Smooth muscle cell of the brain vasculature (primary cell): ENCODE results near the gene PRDM15.

Experiments used
- DNase-seq: peaks from one replicate; pipeline ENCODE4 v3.0.0-alpha.2; 2012; ENCODE audit warnings: low read depth, low spot score

The PRDM15 gene

DNA sequence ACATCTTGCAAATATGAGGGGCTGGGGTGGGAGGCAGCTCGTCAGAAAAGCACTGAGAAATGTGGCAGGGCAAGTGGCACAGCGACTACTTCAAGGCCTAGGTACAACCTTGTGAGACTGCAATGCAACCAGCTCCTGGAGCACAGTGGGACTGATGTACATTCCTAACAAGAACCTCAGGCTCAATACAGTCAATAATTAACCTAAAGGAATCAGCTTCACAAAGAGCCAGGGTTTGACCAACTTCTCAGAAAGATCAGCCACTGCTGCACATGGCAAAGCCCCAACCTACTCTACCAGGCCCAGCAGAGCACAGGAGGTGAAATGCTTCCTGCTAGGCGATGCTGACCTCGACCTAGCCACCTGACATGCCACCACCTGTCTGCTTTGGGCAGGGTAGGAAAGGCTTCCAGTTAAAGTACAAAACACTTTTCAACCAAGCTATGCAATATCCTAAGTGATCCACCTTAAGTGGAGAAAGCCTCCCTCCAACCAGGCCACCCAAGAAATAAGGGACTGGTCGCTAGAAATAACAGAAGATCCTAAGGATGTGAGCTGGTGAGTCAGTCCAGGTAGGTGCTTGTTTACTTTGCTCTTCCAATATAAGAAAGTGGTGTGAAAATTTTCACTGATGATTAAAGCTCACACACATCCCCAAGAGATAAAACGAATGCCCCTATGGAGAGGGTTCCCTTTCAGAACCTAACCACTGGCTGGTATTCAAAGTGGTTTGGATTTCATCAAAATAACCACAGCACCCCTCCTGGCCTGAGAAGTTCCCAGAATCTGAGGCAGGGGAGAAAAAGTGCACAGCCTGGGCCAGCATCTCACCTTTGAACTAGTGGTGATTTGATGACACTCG lies 114.4 kb downstream of the PRDM15 start:
- no peak for DNase-seq

DNA sequence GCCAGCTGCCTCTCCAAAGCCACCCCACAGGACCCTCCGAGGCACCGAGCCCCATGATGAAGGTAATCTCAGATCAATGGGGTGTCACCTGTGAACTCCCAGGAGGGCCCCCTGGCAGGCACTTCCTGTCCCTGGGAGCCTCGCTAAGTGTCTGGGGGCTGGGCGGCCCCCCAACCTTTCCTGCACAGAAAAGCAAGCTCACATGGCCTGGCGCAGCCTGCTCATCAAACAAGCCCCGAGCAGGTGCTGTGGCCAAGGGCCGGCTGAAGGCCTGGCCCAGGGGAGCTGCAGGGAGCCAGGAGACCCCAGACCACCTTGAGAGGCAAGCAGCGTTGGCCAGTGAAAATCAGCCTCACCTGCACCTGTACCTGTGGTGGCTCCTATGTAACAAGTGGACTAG lies 115.1 kb downstream of the PRDM15 start:
- DNase-seq = no peak

DNA sequence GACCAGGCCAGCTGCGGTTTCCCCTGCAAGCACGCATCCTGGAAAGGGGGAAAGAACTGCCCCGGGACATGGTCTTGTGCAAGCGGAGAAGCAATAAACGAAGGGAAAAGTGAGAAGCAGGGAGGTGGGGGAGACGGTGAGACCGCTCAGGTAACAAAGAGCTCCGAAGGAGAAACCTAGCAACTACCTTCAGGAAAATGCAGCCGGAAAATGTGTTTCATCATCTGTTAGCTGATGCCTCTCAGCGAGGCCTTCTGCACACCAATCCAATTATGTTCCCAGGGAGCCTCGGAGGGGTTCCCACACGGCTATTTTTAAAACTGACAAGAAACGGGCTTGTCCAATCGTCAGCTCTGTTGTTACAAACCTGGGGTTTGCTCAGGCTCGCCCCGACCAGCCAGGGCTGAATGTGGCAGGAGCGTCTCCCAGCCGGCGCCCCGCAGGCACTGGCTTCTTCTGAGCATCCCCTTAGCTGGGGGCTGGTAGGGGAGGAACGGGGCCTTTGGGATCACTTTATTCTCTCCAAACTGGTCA lies 115.7 kb downstream of the PRDM15 start:
- no peak for DNase-seq

DNA sequence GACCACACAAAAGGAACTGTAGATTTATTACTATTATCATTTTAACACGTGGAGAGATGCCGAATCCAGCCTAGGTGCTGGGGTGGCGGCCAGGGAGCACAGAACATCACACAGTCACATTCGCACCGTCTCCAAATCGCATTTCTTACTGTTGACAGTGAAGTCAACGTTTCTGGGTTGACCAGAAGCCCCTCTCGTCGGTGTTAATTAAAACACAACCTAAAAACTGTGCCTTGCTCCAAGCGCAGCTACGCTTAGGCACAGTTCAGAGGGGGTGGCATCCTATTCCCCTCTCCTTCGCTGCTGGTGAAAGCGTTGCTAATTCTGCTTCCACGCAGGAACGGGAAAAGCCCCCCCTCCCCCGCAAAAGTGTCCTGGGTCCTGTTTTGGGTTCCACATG lies 116.4 kb downstream of the PRDM15 start:
- no peak for DNase-seq

DNA sequence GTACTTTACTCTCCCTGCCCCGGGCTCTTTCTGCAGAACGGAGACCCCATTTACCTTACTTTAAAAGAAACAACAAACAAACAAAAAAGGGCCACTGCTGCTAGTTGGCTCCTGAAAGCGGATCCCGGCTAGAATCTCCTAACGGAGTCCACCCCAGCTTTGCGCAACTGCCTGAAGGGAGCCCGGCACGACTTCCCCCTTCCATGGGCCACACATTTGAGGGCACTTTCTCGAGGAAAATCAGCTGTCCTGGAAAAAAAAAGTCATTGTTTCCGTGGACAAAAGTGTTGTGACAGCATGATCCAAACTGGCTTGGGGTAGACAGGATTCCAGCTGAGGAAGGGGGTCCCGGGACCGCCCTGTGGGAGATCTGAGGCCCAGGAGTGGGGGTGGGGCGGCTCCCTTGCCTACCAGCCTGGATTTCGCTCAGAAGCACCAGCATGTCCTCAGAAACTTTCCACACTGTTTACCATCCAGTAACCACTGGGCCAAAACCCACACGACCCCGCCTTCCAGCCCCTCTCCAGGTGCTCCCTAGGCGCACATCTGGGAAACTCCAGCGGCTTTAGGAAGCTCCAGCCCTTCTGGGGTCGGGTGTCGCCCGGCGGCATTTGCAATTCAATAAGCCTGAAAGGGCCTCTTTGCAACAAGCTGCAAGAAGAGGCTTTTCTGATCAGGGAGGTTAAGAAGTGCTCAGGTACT lies 117.1 kb downstream of the PRDM15 start:
- DNase-seq = no peak

DNA sequence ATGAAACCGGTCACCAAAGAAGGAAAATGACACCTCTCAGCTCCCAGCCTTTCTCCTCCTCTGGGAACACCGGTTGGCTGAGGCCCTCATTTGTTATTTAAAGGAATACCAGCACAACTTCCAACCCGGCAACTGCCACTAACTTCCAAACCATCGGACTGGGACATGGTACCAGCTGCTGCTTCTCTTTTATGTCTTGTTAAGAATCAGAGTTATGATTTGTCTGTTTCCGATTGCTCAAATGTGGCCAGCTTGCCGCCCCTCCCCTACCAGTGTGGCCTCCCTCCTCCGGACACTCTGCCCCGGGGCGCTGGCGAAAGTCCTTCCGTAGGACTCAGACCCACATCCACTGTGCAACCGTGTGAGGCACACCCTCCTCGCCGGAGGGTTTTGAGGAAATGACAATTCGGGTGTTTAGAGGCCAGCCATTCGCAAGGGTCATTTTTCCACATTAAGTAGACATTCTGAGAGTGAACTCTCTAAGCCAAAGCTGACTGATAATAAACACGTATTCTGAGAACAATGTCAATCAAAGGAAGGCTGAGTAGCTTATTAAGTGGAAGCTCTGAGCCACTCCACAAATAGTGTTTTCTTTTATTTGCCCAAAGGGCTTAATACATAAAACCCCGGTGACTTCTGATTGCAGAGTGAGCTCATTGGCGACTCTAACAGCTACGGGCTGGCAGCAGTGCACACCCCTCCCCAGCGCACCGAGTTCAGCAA lies 117.8 kb downstream of the PRDM15 start:
- DNase-seq = no peak

DNA sequence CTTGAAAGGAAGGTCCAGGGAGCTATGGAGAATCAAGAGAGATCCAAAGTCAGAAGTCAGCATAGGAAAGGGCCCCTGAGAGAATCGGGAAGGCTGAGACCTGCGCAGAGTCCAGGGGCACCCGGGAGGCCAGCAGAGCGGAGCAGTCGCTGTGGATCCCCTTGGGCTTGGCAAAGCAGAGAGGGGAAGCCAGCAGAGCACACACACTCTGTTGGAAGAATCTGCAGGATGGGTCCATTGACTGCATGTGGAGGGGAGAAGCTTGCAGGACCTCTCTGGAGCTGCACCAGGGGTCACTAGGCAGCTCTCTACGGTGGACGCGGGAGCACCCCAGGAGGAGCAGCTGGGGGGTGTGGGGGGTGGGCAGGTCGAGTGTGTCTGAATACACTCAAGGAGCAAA lies 118.7 kb downstream of the PRDM15 start:
- DNase-seq = no peak

DNA sequence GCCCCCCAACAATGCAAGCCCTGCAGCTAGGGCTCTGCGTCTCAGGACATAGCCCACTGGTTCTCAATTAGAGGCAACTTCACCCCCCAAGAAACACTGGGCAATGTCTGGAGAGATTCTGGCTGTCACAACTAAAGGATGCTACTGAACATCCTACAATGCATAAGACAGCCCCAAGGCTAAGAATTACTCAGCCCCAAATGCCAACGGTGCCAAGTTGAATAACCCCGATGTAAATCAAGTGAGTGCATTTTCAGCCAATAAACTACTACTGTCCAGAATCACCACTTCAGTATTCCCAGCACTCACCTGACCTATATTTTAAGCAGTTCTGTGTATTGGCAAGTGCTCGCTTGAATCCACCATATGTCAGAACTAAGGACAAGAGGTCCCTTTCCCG lies 119.2 kb downstream of the PRDM15 start:
- no peak for DNase-seq

DNA sequence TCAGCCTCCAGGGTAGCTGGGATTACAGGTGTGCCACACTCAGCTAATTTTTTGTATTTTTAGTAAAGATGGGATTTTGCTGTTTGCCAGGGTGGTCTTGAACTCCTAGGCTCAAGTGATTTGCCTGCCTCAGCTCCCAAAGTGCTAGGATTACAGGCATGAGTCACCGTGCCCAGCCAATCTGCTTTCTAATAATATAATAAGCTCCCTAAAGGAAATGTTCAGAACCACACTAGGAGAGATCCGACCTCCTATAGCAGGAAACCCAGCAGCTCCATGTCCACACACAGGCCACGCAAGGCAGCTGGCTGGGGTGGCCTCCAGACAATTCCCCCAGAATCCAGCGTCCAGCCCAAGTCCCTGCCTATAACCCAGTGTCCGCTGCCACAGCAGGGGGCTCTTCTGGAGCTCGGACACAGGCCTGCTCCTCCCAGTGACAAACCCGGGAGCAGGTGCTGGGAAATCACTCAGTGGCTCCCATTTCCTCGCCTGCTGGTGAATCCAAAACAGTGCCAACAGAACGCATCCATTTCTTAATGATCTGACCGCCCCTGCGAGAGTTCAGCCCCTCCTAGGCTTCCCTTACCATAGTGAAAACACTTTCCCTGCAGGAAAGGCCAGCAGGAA lies 119.8 kb downstream of the PRDM15 start:
- no peak for DNase-seq

DNA sequence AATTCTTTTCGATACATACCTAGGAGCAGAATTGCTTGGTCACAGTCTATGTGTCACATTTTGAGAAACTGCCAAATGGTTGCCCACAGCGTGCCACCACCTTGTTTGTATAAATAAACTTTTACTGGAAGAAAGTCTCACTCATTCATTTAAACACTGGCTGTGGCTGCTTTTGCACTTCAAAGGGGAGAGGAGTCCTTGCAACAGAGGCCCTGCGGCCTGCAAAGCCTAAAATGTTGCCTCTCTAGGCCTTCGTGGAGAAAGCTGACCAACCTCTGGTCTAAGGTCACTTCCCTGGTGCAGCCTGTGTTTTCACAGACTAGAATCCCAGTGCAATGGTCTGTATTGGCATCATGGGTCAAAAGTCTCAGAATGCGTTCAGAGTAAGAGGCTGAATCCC lies 120.6 kb downstream of the PRDM15 start:
- no peak for DNase-seq

DNA sequence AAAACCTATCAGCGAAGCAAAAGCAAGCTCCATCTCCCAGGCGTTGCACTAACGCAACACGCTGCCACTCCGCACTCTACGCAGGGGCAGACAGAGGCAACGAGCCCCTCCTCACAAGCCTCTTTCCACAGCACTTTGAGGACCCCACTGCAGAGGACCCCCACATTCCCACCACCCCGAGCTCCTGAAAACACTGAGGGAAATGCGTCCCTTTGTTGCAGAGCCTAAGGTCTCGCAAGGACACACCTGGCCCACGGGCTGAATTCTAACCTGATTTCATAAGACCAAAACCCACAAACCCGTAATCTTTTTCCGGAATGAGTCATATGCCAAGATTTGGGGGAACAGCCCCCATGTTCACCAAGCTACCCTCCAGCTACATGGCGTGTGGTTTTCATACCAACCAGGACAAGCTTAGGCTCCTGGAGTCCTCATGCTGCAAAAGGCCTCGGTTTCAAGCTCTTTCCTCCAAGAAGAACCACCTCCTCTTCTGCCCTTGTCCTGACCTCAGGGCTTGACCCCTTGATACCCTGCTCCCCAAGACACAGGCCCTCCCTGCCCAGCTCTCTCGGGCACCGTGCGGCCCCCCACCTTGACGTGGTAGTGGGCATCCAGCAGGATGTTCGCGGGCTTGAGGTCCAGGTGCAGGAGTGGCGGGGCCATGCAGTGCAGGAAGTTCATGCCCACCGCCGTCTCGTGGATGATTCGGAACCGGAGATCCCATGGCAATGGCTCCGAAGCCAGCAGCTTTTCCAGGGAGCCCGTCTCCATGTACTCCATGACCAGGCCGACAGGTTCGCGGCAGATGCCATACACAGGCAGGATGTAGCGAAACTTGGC lies 123.0 kb downstream of the PRDM15 start:
- no peak for DNase-seq

DNA sequence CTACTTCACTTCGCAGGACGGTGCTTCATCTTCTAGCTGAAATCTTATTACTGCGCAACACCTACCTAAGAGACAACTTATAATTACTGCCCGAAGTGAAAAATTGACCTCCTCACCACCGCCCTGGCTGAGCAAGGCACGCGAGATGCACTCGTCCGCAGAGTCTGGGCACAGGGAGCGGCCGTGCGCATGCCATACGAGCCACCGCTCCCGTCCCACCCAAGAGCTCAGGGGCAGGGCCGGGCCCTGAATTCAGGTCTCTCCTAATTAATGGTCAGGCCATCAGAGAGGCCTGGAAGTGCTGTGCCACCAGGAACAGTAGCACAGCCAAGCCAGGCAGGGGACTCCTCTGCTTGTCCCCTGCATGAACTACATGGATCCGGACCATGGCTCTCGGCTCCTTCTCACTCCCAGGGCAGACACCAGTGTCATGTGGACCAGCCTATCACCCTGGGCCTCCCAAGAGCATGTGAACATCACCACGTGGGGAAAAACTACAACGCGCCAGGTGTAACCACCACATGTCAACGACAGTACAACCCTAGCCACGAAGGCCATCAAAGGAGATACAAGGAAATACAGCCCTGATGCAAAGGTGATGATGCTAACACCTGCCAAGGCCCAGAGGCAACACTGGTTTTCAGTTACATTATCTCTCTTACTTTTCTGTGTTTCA lies 123.7 kb downstream of the PRDM15 start:
- no peak for DNase-seq

DNA sequence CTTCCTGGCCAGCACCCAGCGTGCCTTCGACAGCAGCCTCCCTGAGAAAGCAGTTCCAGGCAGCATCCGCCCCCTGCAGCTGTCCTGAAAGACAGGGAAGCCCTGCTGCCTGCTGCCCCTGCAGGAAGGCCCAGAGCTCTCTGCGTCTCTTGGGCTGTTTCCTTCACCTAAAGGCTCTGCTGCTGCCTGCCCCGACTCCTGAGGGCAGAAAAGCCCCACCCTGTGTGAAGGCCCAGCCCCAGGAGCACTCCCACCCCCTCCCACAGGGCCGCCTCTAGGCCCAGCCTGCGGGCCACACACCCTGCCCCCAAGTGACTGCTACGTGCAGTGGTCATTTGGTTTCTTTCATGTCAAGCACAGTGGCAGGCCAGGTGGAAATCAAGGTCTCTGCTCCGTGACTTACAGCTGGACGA lies 124.7 kb downstream of the PRDM15 start:
- no peak for DNase-seq

DNA sequence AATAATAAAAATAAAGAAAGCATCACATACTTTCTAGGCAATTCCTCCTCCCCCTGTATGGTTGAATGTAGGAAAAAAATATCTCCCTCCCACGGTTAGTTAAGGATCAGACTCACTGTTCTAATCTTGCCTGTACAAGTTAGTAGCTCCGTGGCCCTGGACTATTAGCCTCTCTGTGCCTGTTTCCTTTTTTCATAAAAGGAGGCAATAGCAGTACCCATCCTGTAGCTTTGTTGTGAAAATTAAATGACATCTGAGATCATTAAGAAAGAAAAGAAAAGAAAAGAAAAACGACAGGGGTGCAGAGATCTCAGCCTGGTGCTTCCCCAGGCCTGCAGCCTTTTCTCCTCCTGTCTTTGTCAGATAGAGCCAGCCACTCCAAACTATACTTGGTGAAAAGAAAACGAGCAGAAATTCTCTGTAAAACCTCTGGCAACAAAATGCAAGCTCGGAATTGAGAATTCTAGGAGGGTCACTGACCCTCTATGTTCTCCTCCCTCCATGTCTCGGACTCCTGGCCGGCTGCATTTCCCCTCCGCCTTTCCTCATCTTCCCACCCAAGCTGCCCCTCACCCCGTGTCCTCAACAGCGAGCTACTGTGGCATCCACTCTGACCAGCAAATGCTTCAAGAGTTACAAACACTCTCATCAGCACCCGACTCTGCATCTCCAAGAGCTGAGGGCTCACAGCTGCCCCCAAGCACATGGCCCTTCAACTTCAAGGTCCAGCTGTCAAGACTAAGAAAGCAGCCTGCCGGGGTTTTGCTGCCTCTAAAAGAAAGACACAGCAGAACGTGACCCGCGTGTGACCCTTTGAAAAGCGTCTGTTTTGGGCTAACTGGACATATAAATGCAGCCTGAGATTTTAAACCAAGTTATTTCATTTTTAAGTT lies 125.9 kb downstream of the PRDM15 start:
- DNase-seq = no peak

DNA sequence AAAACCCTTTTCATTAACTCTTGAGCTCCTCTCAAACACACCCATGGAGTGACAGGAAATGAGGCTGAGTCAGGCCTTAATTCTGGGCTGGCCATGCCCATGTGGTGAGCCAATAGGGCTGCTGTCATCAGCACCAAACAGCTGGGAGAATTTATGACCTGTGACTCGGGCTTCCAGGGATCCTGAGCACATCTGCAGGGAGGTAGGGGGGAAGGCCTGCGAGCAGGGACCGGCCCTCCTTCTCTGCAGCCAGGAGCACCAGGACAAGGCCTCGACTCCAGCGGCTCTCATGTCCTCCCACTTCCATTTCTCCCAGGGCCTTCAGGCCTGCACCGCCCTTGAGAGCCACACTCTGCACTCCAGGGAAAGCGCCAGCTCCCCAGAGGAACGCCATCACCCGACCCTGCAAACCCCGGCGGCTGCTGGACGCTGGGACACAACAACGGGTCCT lies 126.9 kb downstream of the PRDM15 start:
- no peak for DNase-seq

DNA sequence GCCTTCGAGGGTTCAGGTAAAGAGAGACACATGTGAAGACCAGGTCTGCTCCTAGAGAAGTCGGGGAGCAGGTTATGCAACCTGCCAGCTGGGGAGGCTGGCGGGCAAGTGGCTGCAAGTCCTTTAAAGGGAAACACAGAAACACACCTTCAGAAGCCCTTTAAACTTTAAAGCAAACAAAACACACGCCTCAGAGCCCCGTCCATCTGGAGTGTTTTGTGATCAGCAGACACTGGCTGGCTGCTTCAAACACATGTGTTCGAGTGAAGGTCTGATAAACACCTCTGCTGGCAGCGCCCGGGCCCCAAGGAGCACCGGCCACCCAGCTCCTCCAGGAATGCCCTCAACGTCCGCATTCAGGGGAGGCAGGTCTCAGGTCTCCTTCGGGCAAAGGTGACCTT lies 127.5 kb downstream of the PRDM15 start:
- DNase-seq = no peak

DNA sequence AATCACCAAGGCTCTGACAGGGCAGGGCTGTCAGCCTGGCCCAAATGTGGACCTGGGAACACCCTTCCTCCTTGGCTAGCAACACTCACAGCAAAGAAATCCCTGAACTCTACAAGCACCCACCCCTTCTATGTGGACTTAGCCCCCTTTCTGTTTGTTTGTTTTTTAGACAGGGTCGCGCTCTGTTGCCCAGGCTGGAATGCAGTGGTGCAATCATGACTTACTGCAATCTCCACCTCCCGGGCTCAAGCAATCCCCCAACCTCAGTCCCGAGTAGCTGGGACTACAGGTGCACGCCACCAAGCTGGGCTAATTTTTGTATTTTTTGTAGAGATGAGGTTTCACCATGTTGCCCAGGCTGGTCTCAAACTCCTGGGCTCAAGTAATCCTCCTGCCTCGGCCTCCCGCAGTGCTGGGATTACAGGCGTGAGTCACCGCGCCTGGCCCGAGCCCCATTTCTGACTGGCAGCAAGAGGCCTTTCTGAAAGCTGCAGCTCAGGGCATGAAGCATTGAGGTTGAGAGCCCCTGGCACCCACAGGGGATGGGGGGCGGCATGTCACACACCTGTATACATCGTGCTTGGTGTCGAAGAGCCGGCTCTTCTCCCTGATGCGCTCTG lies 128.5 kb downstream of the PRDM15 start:
- no peak for DNase-seq

DNA sequence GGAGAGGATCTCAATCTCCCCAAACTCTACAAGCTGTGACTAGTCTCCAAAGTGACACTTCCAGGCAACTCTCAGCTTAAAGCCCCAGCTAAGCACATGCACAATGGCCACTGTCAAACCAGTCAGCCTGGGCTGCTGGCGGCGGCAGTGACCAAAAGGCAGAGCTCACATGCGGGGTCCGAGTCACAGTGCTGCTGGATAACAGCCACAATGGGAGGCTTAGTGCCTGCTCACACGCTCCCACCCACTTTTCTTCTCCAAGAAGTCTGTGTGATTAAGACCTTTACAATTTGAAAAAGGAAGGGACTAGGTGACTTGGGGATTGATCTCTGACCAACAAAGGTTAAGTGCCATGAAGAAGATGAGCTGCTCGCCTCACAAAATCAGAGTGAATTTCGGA lies 129.1 kb downstream of the PRDM15 start:
- DNase-seq = no peak

DNA sequence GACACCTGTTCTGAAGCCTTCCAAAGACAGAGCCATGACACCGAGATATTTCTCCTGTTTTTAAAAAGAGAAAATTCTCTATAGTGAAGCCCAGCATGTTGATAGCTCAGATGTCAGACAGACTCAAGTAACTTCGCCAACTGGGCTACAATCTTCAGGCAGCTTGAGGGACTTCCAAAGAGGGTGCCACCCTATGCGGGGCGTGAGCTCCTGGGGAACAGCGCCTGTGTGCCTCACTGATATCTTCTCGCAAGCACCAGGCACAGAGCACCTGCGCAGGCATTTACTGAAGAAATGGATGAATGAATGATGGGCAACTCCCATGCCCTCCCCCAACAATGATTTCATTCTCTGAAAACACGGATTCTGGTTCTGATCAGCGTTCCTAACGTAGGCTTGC lies 129.9 kb downstream of the PRDM15 start:
- DNase-seq = no peak
